Vein endothelial cell (primary cell): Measurements from ENCODE around the gene RASSF3. TPM values are rescaled to one million over a fixed set of nuclear protein-coding genes. Genes with fewer than 3 reads are reported as not detected.

Source experiments
- small RNA-seq: library from RNA; depleted of rRNA; stranded (forward); fragments of <200 nt; gene quantifications from one replicate; pipeline ENCODE3, GENCODE V24; 2012
- total RNA-seq: library from RNA; depleted of rRNA; stranded (reverse); fragments of >200 nt; gene quantifications from 2 replicates; pipeline ENCODE4 v1.2.3, GENCODE V29; 2012

The RASSF3 gene
- 35.9 and 55.0 TPM in 2 replicates for total RNA-seq

GRCh38 chr12:64610079-64610659, at the start of gene RASSF3:
Gene RASSF3, plus strand, starts transcription at chr12:64610495. Its CDS starts 138 bp downstream, at chr12:64610633.

Small RNA genes lying within 50 kb of the gene (small RNA-seq; reads per million reads assigned to genes)
- gene MIR548C (not detected), gene MIR548Z (not detected), gene RF00137 (not detected)

Other genes starting within 250 kb of the RASSF3 start
- gene C12orf56, start 219.7 kb upstream of the RASSF3 start, total RNA-seq, result not detected in 2 replicates
- 60.1 and 69.4 TPM in 2 replicates for gene XPOT, start 206.1 kb upstream of the RASSF3 start, total RNA-seq
- 25.2 and 35.1 TPM in 2 replicates for gene TBK1, start 158.4 kb upstream of the RASSF3 start, total RNA-seq
- 231 and 265 TPM in 2 replicates for gene GNS, start 148.9 kb downstream of the RASSF3 start, total RNA-seq
- gene TBC1D30, start 214.2 kb downstream of the RASSF3 start, total RNA-seq, result 14.0 and 20.1 TPM in 2 replicates